SKM-1 (cell line): ENCODE results near the gene SPATA13.

ENCODE experiments used
- DNase-seq: peaks from one replicate; lab custom pipeline; 2025; ENCODE audit not compliant: unreplicated experiment; lab: John Stamatoyannopoulos, UW

The SPATA13 gene

DNA sequence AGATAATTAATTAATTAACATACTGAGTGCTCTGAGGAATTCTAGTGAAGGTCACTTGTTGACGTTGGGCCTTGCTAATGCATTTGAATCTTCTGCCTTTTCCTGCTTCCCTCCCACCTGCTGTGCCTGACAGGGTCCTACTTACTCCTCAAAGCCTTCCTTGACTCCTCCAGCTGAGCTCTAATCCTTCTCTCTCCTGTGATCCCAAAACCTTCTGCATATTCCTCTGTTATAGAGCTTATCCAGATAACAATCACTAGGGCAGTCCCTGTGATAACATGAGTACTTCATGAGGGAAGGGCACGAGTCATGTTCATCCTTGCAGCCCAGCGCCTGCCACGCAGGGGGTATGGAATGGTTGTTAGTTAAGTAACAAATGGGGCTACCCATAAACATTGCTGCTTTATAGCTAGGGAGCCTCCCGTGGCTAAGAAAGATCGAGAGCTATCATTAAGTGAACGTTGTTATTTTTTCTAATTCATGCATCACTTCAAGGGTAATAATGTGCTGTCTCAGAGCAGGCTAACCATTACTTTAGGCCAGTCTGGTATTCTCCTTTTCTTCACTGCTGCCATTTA is 19.1 kb upstream of the SPATA13 start:
- no peak for DNase-seq

GRCh38 chr13:24142453-24142852 is 18.1 kb upstream of the SPATA13 start:
- DNase-seq: no peak

DNA sequence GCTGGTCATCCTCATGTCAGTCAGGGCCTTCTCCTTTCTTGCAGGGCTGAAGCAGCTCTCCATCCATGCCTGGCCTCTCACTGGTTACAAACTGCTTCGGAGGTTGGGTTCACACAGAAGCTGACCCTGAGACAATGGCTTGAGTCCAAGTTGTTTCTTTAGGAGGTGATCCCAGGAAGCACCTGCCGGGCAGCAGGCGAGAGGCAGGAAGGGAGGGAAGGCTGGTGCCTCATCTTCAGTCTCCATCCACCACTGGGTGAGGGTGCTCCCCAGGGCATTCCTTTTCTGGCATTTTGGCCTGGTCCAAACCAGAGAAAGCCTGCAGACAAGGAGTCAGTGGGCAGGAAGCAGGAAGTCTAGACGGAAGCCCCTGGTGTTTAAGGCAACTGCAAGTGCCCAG is 17.6 kb upstream of the SPATA13 start:
- no peak for DNase-seq

- no peak for DNase-seq
Observed at GRCh38 chr13:24145240-24145639, 15.3 kb upstream of the SPATA13 start.

DNA sequence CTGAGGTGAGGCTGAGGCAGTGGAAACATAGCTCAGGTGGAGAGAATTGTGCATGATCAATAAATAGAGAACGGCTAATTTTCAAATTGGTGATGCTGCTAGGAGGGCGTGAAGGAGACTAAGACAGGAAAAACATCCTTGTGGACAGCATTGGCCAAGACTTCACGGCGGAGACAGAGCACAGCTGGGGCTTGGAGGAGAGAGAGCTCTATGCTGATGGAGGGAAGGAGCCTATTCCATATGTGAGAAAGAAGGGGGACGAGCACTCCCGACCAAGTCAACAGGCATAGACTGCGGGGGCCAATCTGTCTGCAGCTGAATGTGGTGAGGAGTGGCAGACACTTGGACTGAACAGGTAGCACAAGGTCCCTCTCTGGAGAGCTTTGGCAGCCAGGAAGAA is 14.8 kb upstream of the SPATA13 start:
- DNase-seq: no peak

GRCh38 chr13:24146961-24147569 is 13.5 kb upstream of the SPATA13 start:
- no peak for DNase-seq

- no peak for DNase-seq
Observed at GRCh38 chr13:24147570-24147963, 13.0 kb upstream of the SPATA13 start.

DNA sequence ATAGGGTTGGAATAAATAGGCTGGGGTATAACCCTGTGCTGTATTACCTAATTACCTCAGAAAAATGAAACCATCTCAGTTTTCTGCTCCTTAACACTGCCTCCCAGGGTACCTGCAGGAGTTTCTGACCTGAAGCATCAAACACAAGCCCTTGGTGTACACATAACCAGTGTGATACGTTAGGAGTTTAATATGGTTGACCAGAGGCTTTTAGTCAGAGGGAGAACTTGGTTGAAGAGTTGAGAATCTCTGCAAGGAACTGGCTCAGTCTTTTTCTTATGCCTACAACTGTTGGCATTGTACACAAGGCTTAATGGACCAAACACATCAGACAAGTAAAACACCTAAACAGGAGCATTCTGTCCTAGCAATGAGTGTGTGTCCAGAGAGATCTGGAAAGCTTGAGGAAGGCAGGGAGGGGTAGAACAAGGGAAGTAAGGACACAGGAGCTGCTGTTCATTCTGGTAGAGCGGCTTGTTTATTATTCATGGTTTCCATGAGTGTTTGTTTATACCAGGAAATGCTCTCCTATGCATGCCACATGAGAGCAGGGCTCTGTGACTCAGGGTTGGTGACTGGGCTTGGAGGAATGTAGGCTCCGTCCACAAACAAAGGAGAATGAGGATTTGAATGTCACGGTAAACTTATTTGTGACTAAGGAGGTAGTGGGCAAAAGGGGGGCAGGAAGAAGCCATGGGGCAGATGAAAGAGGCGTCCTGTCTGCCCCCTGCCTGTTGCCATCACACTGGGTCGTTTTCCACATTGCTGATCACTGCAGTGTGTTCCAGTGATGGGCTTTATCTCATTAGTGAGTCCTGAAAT is 11.9 kb upstream of the SPATA13 start:
- DNase-seq: no peak

DNA sequence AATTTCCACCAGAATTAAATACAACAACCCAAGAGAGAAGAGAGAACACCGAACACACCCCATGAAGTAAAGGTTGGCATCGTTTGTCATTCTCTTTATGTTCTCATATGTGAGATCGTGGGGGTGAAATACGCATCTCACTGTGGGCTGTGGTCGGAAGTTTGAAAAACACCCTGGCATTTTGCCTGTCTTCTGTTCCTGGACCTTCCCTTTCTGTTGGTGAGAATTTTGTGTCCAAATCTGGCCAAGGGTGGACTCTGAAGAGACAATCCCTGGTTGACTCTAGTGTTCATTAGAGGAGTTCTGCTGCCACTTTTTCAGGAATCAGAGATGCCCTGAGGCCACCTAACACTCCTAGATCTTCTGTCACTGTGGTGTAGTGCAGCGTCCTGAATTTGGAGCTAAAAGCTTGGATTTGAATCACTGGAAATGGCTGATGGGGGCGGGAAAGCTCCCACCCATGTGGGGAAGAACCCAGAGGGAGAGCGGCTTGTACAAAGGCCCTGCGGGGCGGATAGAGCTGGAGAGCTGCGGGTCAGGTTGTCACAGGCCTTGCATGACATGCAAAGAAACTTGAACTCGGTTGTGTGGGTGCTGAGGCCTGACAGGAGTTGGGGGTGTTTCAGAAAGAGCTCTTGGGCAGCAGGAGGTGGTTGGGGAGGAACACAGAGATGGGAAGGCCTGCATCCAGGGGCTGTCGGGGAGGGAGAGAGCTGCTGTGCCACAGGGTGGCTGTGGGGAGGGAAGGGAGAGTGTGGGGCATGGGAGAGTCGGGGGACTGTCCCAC is 11.1 kb upstream of the SPATA13 start:
- DNase-seq: no peak

GRCh38 chr13:24150572-24150971 is 9.9 kb upstream of the SPATA13 start:
- no peak for DNase-seq

- no peak for DNase-seq
Observed at GRCh38 chr13:24151864-24152263, 8.7 kb upstream of the SPATA13 start.

GRCh38 chr13:24152292-24153214 is 8.0 kb upstream of the SPATA13 start:
- no peak for DNase-seq

GRCh38 chr13:24153347-24153746 is 7.2 kb upstream of the SPATA13 start:
- DNase-seq: no peak

DNA sequence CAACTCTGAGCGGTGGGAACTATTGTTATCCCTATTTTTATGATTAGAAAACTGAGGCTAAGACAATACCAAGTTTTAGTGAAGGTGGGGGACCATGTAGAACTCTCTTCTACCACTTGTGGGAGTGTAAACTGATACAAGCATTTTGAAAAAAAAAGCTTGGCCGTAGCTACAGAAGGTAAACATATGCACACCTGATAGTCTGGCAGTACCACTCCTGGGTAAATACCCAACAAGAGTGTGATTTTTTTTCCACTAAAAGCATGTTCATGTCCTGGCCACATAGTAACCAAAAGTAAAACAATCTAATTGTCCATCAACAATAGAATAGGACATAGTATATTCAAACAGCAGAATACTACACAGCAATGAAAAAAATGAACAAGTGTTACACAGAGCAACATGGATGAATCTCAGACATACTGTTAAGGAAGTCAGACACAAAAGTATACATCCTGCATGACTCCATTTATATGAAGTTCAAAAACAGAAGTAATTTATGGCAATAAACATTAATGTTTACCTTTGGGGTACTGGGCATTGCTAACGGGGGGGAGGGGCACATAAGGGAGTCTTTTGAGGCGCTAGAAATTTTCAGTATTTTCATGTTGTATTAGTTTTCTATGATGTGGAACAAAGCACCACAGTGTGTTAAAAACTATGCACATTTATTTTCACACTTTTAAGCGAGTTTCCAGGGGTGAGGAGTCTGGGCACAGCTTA is 6.4 kb upstream of the SPATA13 start:
- DNase-seq: no peak

DNA sequence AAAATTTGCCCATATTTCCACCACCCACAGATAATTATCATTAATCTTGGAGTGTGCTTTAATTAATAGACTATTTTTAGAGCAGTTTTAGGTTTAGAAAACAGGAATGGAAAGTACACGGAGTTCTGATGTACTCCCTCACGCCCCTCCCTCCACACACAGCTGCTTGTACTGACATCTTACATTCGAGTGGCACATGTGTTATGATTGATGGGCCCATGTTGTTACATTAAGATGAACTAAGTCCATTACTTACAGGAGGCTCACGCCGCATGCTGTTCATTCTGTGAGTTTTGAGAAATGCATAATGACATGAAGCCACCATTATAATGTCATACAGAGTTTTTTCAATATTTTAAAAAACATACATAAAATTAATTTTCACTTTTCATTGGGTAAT is 1.2 kb upstream of the SPATA13 start:
- no peak for DNase-seq

GRCh38 chr13:24161010-24161775 is 673 bp downstream of the SPATA13 start:
- no peak for DNase-seq

DNA sequence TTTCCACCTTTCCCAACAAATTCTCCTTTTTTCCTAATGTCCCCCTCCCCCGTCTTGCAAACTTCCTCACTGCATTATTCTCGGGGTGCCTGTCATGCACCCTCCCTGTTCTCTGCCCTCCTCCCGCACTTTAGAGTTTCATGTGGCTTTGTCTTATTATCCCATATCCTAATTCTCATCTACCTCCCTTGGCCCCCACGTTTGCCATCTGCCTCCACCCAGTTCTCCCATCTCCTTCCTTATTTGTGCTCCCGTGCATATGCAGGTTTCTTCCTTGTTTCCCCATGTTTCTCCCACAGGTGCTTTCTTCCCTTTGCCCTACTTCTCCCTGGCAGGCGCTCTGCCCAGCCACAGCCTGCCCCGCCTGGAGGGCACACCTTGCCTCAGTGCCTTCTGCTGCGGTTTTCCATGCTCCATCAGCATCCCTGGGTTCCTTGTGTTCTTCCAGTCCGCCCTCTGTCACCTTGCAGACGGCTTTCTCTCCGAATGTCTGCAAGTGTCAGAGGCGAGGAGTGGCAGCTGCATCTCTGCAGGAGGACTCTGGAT is 1.5 kb downstream of the SPATA13 start:
- no peak for DNase-seq

- DNase-seq: no peak
Observed at GRCh38 chr13:24162604-24163003, 2.1 kb downstream of the SPATA13 start.

GRCh38 chr13:24165746-24166145 is 5.2 kb downstream of the SPATA13 start:
- no peak for DNase-seq
